Transverse colon (tissue), 3 donors: Measurements from ENCODE around the gene CCDC33.

Experiments used
- CTCF ChIP-seq, 5 experiments: fragments of 200-600 bp in 3 of 5; fragments of 450-650 bp in 2 of 5; sonication (generic) in 3 of 5; IDR thresholded peaks; 1 replicate in 2 of 5; 2 replicates in 3 of 5; pipeline ENCODE4 v1.5.1; 2016 to 2017; ENCODE audit warnings: antibody characterized with exemption in 5 of 5, inconsistent platforms in 3 of 5, mild to moderate bottlenecking in 2 of 5, moderate library complexity in 1 of 5
- EP300 ChIP-seq: sonication (generic); formaldehyde crosslinking; IDR thresholded peaks from one replicate; pipeline ENCODE4 v1.6.1; 2017; ENCODE audit warnings: antibody characterized with exemption, low read depth

- TF ChIP-seq CTCF (IDR thresholded peaks at IDR 0.05) = no peak
- TF ChIP-seq EP300 = no peak
Observed at GRCh38 chr15:74268020-74268419, 31.9 kb downstream of the CCDC33 start.
